H54 (cell line): ENCODE results near the gene TSPOAP1.
"Not testable (repeated sequence)": the region's sequence is repeated elsewhere in the genome, so short reads cannot be mapped to it uniquely, and the experiment has no call there.

Experiments used
- DNase-seq: peaks from one replicate; pipeline ENCODE4 v3.0.0; 2011; ENCODE audit warnings: low spot score, mixed read lengths; ENCODE audit not compliant: insufficient read length
- FAIRE-seq: peaks from 3 replicates; lab custom pipeline; 2011; peaks lifted over from hg19 to GRCh38; lab: Jason Lieb, UNC
- POLR2A ChIP-seq: IDR thresholded peaks from 2 replicates; pipeline ENCODE4 v1.6.1; 2011; ENCODE audit warnings: low read depth, mild to moderate bottlenecking, low read length

Gene TSPOAP1

DNA sequence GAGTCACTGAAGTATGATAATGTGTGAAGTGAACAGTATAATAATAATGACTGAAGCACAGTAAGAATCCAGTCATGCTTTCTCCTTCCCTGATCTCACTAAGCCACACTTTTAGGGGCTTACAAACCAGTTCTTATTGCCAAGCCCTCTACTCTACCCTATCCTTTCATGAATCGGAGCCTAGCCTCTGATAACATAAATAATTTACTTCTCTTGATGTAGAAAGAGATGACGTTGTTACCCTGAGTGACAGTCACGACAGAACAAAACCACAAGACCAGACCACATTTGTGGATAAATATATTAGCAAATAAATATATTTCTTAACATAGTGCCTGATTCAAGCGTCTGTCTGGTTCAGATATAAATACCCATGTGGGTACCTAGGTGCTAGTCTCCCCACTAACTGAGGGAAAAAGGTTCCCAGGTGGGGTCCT lies 24.8 kb upstream of the TSPOAP1 start:
- DNase-seq, result no peak
- TF ChIP-seq POLR2A, result no peak
- FAIRE-seq, result no peak

DNA sequence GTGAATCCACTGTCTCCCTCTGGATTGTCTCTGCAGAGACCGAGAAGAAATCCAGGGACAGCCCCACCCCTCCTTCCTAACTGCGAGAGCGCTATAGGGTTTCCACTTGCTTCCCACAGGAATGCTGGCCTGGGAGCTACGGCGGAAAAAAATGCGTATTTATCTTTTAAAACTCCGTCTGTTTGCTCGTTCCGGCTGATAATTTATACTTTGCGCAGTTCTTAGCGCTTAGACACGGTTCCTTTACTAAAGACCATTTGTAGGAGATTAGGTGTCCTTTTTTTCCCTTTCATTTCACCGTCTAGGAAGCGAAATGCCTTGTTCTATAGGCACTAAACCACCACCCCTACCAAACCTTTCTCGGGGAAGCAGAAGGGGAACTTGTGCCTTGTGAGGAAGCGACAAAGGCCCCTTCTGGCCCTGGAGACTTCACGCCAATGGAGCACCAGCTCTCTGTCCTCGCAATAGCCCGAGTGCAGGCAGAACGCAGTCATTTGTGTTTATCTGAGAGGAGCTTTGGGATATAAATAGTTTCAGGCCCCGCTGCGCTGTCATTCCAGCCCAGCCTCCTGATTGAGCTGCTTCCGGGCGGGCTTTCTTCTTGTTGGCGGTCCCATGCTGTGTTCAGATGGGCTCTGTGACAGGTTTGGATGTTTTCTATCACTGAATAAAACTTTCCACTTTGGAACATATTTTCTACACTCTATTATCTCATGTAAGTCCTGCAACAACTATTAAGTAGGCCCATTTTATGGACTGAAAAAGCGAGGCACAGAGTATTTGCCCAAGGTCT lies 24.2 kb upstream of the TSPOAP1 start:
- no peak for FAIRE-seq
- peak; percentile 24; the same call in 1 of the 2 replicates for TF ChIP-seq POLR2A
- DNase-seq, result peak; percentile 59

DNA sequence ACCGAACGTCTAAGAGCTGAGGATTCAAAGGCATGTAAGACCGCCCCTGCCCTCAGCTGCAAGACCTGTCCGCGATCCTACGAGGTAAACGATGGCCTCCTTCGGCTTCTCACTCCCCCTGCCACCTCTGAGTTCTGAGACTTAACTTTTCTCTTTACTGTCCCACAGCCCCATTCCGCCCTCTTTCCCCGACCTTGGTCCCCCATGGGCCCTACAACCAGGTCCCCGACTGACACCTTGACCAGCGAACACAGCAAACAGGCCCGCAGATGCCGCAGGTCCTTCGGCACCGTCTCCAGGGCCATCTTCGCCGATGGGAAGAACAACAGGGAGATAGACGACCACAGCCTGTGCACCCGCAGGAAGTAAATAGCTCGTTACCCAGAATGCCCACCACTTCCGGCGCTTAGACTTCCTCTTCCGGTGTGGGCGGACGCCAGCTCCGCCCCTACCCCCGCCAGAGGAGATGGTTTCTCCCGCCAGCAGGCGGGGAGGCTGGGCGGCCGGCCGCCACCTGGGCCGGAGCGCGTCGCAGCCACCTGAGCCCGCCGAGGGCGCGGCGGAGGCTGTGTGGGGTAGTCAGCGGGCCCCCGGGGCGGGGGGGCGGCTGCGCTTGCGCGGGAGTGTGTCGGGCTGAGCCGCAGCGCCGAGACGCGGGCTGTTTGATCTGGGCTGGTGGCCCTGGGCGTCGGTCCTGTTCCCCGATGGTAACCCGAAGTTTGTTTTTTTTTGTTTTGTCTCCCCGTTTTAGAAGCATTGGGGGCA lies 23.4 kb upstream of the TSPOAP1 start, which contains the start of gene SUPT4H1:
Gene SUPT4H1, minus strand, starts transcription at position 371 of the 765 bp plus-strand sequence. Its CDS starts 66 bp downstream, at position 305.
- peak; percentile 33 for FAIRE-seq
- DNase-seq, result peak; percentile 94
- peak; percentile 92 for TF ChIP-seq POLR2A

DNA sequence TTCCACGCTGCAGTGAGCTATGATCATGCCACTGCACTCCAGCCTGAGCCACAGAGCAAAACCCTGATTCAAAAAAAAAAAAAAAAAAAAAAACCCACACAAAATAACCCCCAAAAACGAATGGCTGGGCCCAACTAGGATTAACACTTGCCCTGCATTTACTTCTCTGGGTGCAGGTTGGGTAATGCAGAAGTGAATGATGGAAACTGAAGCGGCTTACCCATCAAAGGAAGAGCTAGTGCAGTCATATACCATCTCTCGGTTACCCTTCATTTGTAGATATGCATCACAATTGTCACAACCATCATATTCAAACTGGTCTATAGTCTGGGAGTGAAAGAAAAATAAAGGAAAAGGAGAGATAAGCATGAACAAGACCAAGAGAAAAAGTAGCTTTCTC lies 22.6 kb upstream of the TSPOAP1 start:
- FAIRE-seq (no peak), DNase-seq (no peak)
- TF ChIP-seq POLR2A, result no peak

DNA sequence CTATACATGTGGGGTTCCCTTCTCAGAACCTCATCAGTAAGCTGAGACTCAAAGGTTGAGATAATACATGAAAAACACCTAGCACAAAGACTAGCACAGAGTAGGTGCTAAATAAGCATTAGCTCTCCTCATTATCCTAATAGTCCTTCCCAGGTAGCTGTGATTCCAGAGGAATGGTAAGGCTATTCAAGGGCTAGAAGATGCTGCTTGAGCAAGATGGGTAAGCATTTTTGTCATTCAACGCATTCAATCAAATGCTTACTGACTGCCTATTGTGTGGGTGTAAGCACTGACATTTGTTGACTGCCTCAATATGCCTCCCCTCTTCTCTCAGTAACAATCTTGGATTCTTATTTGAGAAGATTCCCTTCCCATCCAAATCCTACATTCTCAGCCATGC lies 19.4 kb upstream of the TSPOAP1 start:
- FAIRE-seq, result no peak
- DNase-seq, result no peak
- no peak for TF ChIP-seq POLR2A

DNA sequence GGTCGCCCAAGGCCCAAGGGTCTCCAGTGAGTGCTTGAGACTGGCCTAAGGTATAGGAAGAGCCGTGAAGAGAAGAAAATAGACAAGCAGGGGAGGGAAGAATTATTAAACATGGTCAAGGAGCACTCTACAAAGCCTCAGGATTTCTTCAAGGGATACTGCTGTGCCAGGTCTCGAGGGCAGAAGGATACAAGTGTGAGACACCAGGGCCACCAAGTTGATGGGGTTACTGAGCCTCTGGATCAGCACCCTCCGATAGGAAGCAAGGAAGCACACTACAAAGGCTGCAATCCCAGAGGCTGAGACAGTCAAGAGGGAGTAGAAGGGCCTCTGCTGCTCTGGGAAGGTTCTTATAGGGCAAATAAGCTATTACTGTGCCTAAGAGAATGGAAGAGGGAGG lies 16.9 kb upstream of the TSPOAP1 start:
- TF ChIP-seq POLR2A, result no peak
- no peak for DNase-seq
- FAIRE-seq, result no peak

DNA sequence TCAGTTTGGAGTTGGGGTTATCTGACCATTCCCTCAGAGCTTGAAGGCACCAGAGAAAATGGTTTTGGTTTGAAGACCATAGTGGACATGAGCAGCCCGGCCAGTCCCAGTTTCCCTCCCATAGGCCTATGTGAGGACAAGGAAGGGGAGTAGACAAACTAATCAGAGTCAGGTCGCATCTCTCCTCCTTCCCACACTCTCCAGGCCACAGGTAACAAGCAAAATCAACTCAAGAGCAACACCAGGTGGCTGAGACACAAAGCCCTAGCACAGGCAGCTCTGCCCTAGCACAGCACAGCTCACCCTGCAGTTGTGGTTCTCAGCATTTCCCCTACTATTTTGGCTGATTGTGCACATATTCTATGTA lies 16.2 kb upstream of the TSPOAP1 start:
- no peak for FAIRE-seq
- no peak for TF ChIP-seq POLR2A

DNA sequence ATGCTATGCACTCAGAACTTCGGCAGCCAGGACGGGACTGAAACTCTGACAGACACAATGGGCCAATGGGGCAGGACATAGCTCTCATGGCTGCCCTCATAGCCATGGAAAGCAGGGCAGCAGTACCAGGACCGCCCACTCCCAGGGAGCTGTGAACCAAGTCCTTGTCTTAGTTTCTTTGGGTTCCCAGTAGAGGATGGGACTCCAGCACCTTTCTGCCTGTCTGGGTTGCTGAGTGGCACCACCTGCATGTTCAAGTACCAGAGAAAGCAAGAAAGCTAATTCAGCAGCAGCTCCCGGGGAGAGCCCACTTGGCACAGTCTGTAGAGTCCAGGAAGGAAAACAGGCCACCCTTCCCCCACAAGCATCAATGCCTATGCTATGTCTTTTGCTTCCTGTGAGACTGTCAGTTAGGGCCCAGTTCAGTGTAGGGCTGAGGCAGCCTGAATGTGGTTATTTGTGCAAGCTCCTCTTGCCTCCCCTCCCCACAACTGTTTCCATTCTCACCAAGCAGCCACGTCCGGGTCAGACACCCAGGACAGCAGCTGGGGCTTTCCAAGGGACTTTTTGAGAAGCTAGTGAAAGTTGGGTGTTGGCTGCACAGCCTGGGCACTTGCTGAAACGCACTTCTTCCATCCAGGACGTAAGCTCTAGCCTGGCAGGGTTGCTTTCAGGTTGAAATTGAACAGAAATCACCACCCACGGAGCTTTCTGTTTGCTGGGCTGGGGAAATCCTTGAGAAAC lies 15.6 kb upstream of the TSPOAP1 start:
- no peak for FAIRE-seq
- no peak for DNase-seq
- no peak for TF ChIP-seq POLR2A

More for the DNA sequence above, 16.2 kb upstream of the TSPOAP1 start:
- no peak for DNase-seq

DNA sequence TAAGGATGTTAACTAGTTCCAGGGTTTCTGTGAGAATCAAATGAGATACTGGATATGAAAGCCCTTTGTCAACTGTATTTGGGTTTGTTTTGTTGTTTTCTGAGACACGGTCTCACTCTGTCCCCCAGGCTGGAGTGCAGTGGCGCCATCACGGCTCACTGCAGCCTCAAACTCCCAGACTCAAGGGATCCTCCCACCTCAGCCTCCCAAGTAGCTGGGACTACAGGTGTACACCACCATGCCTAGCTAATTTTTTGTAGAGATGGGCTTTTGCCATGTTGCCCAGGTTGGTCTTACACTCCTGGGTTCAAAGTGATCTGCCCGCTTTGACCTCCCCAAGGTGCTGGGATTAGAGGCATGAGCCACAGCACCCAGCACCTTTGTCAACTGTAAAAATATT lies 14.5 kb upstream of the TSPOAP1 start:
- FAIRE-seq (no peak), DNase-seq (no peak)
- no peak for TF ChIP-seq POLR2A

DNA sequence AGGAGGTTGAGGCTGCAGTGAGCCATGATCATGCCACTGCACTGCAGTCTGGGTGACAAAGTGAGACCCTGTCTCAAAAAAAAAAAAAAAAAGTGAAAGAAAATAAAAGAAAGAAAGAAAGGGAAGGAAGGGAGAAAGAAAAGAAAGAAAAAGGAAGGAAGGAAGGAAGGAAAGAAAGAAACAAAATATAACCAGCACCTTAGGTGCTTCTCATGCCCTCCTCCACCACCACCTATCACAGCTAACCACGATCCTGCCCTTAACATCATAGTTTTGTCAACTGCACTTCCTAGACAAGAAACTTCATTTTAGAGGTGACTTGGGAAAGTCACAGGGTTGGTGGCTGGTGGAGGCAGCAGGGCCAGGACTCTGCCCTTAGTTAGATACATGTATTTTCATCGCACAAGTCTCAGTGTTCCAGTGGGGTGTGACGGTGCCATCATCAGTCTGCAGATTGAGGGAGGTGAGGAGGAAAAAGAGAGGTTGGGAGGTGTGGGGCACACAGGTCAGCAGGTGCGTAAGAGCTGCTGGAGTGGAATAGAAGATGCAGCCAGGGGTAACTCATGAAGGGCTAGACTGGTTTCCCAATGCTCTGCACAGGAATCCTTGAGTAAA lies 13.4 kb upstream of the TSPOAP1 start:
- FAIRE-seq, result no peak
- no peak for TF ChIP-seq POLR2A
- DNase-seq, result no peak

DNA sequence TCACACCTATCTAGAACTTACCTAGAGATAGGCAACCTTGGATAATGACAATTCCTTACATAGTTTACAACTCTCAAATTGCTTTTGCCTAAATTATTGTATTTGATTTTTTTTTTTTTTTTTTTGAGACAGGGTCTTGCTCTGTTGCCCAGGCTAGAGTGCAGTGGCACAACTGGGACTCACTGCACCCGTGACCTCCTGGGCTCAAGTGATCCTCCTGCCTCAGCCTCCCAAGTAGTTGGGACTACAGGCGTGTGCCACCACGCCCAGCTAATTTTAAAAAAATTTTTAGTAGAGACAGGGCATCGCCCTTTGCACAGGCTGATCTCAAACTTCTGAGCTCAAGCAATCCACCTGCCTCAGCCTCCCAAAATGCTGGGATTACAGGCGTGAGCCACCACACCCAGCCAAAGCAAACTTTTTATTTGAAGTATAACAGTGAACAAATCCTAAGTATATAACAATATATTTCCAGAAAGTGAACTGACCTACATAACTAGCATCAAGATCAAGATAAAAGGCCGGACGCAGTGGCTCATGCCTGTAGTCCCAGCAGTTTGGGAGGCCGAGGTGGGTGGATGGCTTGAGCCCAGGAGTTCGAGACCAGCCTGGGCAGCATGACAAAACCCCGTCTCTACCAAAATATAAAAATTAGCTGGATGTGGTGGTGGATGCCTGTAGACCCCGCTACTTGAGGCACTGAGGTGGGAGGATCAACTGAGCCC lies 12.7 kb upstream of the TSPOAP1 start:
- not testable (repeated sequence) for DNase-seq, FAIRE-seq

DNA sequence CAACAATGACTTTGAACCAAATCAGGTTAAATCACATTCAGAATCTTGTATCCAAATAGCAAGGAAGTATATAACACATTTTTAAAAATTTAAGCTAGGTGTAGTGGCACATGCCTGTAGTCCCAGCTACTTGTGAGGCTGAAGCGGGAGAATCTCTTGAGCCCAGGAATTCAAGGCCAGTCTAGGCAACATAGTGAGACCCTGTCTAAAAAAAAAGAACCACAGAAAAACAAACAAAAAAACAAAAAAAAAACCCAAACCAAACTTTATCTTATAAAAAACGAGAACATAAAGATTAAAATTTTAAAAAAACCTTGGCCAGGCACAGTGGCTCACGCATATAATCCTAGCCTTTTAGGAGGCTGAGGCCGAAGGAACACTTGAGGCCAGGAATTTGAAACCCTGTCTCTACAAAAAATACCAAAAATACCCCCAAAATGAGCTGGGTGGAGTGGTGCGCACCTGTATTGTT lies 11.8 kb upstream of the TSPOAP1 start:
- FAIRE-seq, result no peak
- no peak for DNase-seq
- no peak for TF ChIP-seq POLR2A
